Heart right ventricle (tissue), 16 donors: ENCODE data around the gene MTX3. TPM values are rescaled to one million over a fixed set of nuclear protein-coding genes. Genes with fewer than 3 reads are reported as not detected.
A peak's percentile ranks its signal among the peaks of the same experiment; 100 is the strongest.

Experiments
- ATAC-seq, 8 donors: fragments of 200-7000 bp; cut with Tn5 transposase; one replicate each; pipeline ENCODE4 v1.9.1; 2020; ENCODE audit warnings: mild to moderate bottlenecking in 8 of 8, moderate library complexity in 8 of 8, moderate number of reproducible peaks in 1 of 8
- DNase-seq, 2 donors: peaks; one replicate each; pipeline ENCODE4 v3.0.0-alpha.2; 2020
- H3K27ac ChIP-seq, 10 donors: fragments of 200-600 bp; sonication (generic) in 2 of 10; one replicate each; pipeline versions ENCODE4 v1.5.0 to v1.8.0; 2020 to 2022; ENCODE audit warnings: mild to moderate bottlenecking in 3 of 10
- H3K27me3 ChIP-seq, 7 donors: fragments of 200-600 bp; one replicate each; pipeline ENCODE4 v1.8.0; 2021 to 2022; ENCODE audit warnings: mild to moderate bottlenecking in 2 of 7
- H3K36me3 ChIP-seq, 9 donors: fragments of 200-600 bp; sonication (generic) in 1 of 9; one replicate each; pipeline versions ENCODE4 v1.5.0 to v1.8.0; 2020 to 2022; ENCODE audit warnings: mild to moderate bottlenecking in 2 of 9
- H3K4me1 ChIP-seq, 9 donors: fragments of 200-600 bp; sonication (generic) in 1 of 9; one replicate each; pipeline versions ENCODE4 v1.5.0 to v1.8.0; 2020 to 2022; ENCODE audit warnings: mild to moderate bottlenecking in 4 of 9
- H3K4me3 ChIP-seq, 10 donors: fragments of 200-600 bp; sonication (generic) in 2 of 10; one replicate each; pipeline versions ENCODE4 v1.5.0 to v1.8.0; 2020 to 2022; ENCODE audit warnings: mild to moderate bottlenecking in 7 of 10, moderate library complexity in 2 of 10
- H3K9me3 ChIP-seq, 11 donors: fragments of 200-600 bp in 10 of 11; sonication (generic) in 2 of 11; one replicate each; pipeline versions ENCODE4 v1.5.0 to v1.8.0; 2013 to 2022; ENCODE audit warnings: mild to moderate bottlenecking in 2 of 11, control low read depth in 1 of 11, moderate library complexity in 1 of 11
- WGBS, 2 donors: extraction: QIAGEN DNeasy Blood & Tissue Kit; methylation state at CpG; one replicate each; pipeline ENCODE4 v1.1.7; 2013; ENCODE audit warnings: inconsistent platforms in 1 of 2; 5-methylcytosine and 5-hydroxymethylcytosine counted together
- intact Hi-C, 10 donors: fragments of 100-400 bp; cut with DNase I; formaldehyde crosslinking; loops; one replicate each; pipeline versions ENCODE4 v1.11.1 to v1.14.2; 2022
- polyA plus RNA-seq, 2 donors: library from polyadenylated mRNA; stranded (reverse); fragments of 200-250 nt; gene quantifications; one replicate each; pipeline ENCODE4 v1.2.3, GENCODE V29; 2013
- total RNA-seq, 10 donors: library from RNA; stranded (reverse); fragmentation: NEBNext Ultra II Directional in 3 of 10; extraction: Animal tissue kit (Norgen Biotek cat#: 25700) in 3 of 10; gene quantifications; one replicate each; pipeline versions ENCODE4 v1.2.1 to v1.2.4, GENCODE V29; 2021 to 2023
- TF ChIP-seq, protein P1 (sequence below), 9 donors: fragments of 200-600 bp; sonication (generic) in 2 of 9; IDR thresholded peaks; one replicate each; pipeline versions ENCODE4 v1.5.0 to v1.8.0; 2021 to 2022; ENCODE audit warnings: antibody characterized with exemption in 9 of 9, mild to moderate bottlenecking in 5 of 9, moderate library complexity in 1 of 9
- donor health status: Arrhythmogenic right ventricular cardiomyopathy.
- donor health status: ischemic (EF 13 %, LVEDD 7.1; RV severe dilation, severe dysfunction).
- donor health status: healthy with polysubstance abuse.
- donor health status: DM: no; HTN: yes; CAD: no.
- donor health status: DM: no; HTN: no; CAD: no.
- donor health status: ischemic (EF 25% LVEDD 6.9; RV normal size, moderate dysfunction).
- donor health status: ischemic (EF 25% LVEDD 5.7; RV mildly dilated, moderate dysfunction).
- donor health status: healthy.
- donor health status: DM: yes; HTN: yes; CAD: no.
- donor health status: Ischemic cardiomyopathy.
- donor health status: ischemic (EF 35%, LVEDD 5.7; RV mildly dilated, moderate dysfunction).
- donor health status: nonischemic (EF 11% LVEDD 7.7; RV severe dilation, severe dysfunction).
- donor health status: DM: yes; HTN: yes; CAD: no.
- donor health status: PGD.
- donor health status: ischemic (EF 29% LVEDD 5.4; RV normal size, mild dysfunction).
- donor health status: nonischemic (EF 23%, LVEDD 6.1; RV moderate dilation, normal function).

MTX3 gene
- total and polyA plus RNA-seq, 12 donors, result 4.3 to 14.5 (median 11.3) TPM

DNA sequence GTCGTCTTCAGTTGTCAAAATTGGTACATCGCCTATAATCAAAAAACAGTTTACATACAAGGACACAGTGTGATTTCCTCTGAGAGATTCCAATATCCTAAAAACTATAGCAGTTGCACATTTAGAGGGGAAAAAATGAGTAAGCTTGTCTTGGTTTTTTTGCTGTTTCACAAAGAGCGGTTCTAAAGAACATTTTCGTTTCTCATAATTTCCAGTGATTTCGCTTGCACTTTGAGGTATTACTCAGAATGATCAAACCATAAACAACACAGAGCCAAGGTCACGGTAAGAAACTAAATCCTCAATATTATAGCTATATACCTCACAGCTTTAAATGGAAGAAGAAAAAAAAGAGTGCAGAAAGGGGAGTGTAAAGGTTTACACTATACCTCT is 861 bp downstream of the MTX3 start:
- Histone ChIP-seq H3K27ac (peak overlapping the region in 7 of 10 donors; percentile 70 to 87 (median 81)), H3K4me3 (peak overlapping the region; percentile 63 to 88 (median 82)), H3K36me3 (peaks cover 0 to 43% (median 23%) of the 10 kb centered on the region in 9 donors), H3K9me3 (no peaks in the 10 kb centered on the region), H3K27me3 (no peaks in the 10 kb centered on the region), H3K4me1 (peaks cover 0 to 27% (median 17%) of the 10 kb centered on the region in 9 donors)
- TF ChIP-seq, protein P1, sequence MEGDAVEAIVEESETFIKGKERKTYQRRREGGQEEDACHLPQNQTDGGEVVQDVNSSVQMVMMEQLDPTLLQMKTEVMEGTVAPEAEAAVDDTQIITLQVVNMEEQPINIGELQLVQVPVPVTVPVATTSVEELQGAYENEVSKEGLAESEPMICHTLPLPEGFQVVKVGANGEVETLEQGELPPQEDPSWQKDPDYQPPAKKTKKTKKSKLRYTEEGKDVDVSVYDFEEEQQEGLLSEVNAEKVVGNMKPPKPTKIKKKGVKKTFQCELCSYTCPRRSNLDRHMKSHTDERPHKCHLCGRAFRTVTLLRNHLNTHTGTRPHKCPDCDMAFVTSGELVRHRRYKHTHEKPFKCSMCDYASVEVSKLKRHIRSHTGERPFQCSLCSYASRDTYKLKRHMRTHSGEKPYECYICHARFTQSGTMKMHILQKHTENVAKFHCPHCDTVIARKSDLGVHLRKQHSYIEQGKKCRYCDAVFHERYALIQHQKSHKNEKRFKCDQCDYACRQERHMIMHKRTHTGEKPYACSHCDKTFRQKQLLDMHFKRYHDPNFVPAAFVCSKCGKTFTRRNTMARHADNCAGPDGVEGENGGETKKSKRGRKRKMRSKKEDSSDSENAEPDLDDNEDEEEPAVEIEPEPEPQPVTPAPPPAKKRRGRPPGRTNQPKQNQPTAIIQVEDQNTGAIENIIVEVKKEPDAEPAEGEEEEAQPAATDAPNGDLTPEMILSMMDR (IDR thresholded peaks at IDR 0.05), result no peak
- intact Hi-C loops, result loop anchor here in 3 of 10 donors (2.0 to 5.0 kb wide), 3 partner anchors 42 to 93 kb away; no protein-coding TSS in a partner anchor
- ATAC-seq (no peak), DNase-seq (no peak)
- WGBS, 2 donors, result 70% methylated on average over 6 of the region's 6 CpGs

DNA sequence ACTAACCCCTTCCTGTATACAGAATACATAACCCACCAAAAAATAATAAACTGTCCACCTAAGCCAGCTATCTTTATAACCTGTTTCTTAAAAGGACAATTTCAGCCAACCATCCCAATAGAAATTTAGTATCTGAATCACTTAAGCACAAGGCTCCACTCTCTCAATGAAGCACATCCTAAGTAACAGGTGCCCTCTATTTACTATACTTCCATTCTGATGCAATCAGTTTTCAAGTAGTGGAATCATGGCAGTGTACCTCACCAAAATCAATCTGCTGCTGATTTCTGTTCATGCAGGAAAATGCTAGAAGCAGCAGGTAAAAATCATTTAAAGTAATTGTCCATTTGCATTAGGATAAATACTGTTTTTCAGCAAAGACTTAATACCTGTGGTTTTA is 4.8 kb downstream of the MTX3 start:
- Histone ChIP-seq H3K4me3 (no peak overlapping the region), H3K27me3 (no peaks in the 10 kb centered on the region), H3K4me1 (peaks cover 0 to 14% (median 11%) of the 10 kb centered on the region in 9 donors), H3K27ac (no peak overlapping the region), H3K36me3 (peaks cover 0 to 83% (median 34%) of the 10 kb centered on the region in 9 donors), H3K9me3 (no peaks in the 10 kb centered on the region)
- ATAC-seq, result no peak
- DNase-seq, result no peak
- intact Hi-C loops, result loop anchor here in 1 of 10 donors (5.0 kb wide), 1 partner anchor 794 kb away; no protein-coding TSS in a partner anchor
- TF ChIP-seq, protein P1 (IDR thresholded peaks at IDR 0.05), result no peak

DNA sequence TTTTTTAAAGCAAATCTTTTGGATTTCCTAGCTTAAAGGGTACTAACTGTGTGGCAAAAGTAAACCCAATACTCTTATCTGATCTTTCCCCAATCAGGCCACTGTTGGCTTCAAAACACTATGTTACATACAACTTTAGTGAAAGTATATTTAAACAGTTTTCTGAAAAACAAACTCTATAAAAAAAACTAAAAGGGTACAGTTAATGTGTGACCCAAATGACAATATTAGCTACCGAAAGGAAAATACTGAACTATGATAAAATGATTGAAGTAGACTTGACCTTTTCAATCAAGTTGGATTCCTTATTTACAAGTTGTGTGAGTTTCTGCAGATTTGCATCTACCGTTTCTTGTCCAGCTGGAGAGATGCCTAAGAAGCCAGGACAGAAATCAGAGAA is 5.8 kb downstream of the MTX3 start:
- Histone ChIP-seq H3K4me1 (peaks cover 0 to 13% (median 8%) of the 10 kb centered on the region in 9 donors), H3K4me3 (no peak overlapping the region), H3K36me3 (peaks cover 0 to 92% (median 34%) of the 10 kb centered on the region in 9 donors), H3K27ac (no peak overlapping the region), H3K27me3 (no peaks in the 10 kb centered on the region), H3K9me3 (no peaks in the 10 kb centered on the region)
- DNase-seq (no peak), ATAC-seq (no peak)
- TF ChIP-seq, protein P1 (IDR thresholded peaks at IDR 0.05), result no peak
- intact Hi-C loops, result loop anchor here in 1 of 10 donors (5.0 kb wide), 1 partner anchor 793 kb away; no protein-coding TSS in a partner anchor
- WGBS, 2 donors, result 71 to 83% methylated on average over 2 of the region's 2 CpGs

DNA sequence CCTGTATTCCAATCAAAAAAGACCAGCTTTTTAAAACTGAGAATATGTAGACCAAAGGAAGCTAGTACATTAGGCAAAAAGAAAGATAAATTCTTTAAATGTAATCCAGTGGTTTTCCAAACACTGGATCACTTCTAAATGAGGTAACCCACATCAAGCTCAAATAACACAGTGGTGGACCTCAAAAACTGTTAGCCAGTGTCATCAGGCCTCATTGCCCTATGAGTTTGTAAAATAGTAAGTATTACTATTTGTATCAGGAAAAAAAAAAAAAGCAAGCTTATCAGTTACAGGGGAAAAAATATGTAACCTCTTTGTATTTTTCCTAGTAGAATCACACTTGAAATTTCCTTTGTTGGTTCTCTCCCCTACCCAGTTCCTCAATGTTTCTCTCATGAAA is 6.7 kb downstream of the MTX3 start:
- Histone ChIP-seq H3K9me3 (no peaks in the 10 kb centered on the region), H3K4me3 (no peak overlapping the region), H3K27ac (no peak overlapping the region), H3K4me1 (peaks cover 0 to 8% (median 0%) of the 10 kb centered on the region in 9 donors), H3K27me3 (no peaks in the 10 kb centered on the region), H3K36me3 (peaks cover 0 to 100% (median 34%) of the 10 kb centered on the region in 9 donors)
- ATAC-seq (no peak), DNase-seq (no peak)
- intact Hi-C loops, result no loop called here
- TF ChIP-seq, protein P1 (IDR thresholded peaks at IDR 0.05), result no peak
